HUES48 (cell line): Measurements from ENCODE around the gene RARRES1.

Source experiments
- H3K27ac ChIP-seq: one replicate; pipeline ENCODE4 v1.7.0; 2013; ENCODE audit warnings: low read depth, low read length, inconsistent platforms
- H3K27me3 ChIP-seq: 2 replicates; pipeline ENCODE4 v1.6.1; 2013; ENCODE audit warnings: mild to moderate bottlenecking, low read length; ENCODE audit not compliant: control insufficient read depth, insufficient read depth
- H3K36me3 ChIP-seq: 2 replicates; pipeline ENCODE4 v1.6.1; 2013; ENCODE audit warnings: low read length; ENCODE audit not compliant: control insufficient read depth, insufficient read depth
- H3K4me1 ChIP-seq: 2 replicates; pipeline ENCODE4 v1.6.1; 2013; ENCODE audit warnings: mild to moderate bottlenecking, low read length; ENCODE audit not compliant: control insufficient read depth, insufficient read depth
- H3K4me3 ChIP-seq: 2 replicates; pipeline ENCODE4 v1.5.1; 2013; ENCODE audit warnings: mild to moderate bottlenecking, low read depth, low read length
- H3K9ac ChIP-seq: 2 replicates; pipeline ENCODE4 v1.6.1; 2013; ENCODE audit warnings: mild to moderate bottlenecking, low read depth, low read length, moderate library complexity
- H3K9me3 ChIP-seq: 2 replicates; pipeline ENCODE4 v1.6.1; 2013; ENCODE audit warnings: low read length; ENCODE audit not compliant: control insufficient read depth, insufficient read depth

The RARRES1 gene

DNA sequence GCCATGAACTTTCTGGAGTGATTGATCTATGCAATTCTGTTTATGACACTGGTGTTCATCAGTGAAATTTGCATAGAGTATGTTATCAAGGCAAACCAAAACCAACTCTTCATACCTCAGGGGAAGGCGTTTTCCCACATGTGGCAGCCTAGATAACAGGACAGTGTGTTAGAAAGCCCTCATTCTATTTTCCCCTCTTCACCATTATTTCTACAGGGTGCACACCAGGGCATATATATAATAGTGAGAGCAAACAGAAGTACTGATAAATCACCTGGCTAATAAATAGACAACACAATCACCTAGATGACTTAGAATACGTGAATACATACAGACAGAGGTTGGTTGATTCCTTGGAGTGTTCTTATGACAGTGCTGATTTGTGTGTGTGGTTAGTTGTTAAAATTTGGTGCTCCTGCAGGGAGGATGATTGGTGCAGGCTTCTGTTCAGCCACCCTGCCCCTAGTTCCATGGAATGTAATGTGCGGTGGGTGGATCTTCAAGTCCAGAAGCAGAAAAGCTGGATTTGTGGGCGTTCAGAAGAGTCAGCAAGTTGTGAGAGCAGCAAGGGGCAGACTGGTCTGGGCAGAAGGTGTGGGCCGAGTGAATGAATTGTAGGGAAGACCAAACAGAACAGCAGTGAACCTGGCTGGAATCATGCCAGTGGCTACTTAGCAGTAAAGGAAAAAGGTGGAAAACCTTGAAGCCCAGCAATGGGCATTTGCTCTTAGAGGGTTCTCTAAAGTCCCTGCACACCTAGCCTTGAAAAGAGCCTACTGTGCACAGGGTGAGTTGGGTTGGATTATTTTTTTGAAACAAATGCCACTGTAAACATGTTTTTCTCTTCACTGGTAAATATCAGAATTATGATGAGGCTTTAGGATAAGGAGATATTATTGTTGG is 11.7 kb upstream of the RARRES1 start:
- H3K36me3 ChIP-seq: no peaks in the 10 kb centered on the region
- no peak overlapping the region for H3K4me3 ChIP-seq
- H3K9me3 ChIP-seq: no peaks in the 10 kb centered on the region
- H3K27me3 ChIP-seq: no peaks in the 10 kb centered on the region
- no peak overlapping the region for H3K27ac ChIP-seq
- no peak overlapping the region for H3K9ac ChIP-seq
- H3K4me1 ChIP-seq: no peaks in the 10 kb centered on the region

DNA sequence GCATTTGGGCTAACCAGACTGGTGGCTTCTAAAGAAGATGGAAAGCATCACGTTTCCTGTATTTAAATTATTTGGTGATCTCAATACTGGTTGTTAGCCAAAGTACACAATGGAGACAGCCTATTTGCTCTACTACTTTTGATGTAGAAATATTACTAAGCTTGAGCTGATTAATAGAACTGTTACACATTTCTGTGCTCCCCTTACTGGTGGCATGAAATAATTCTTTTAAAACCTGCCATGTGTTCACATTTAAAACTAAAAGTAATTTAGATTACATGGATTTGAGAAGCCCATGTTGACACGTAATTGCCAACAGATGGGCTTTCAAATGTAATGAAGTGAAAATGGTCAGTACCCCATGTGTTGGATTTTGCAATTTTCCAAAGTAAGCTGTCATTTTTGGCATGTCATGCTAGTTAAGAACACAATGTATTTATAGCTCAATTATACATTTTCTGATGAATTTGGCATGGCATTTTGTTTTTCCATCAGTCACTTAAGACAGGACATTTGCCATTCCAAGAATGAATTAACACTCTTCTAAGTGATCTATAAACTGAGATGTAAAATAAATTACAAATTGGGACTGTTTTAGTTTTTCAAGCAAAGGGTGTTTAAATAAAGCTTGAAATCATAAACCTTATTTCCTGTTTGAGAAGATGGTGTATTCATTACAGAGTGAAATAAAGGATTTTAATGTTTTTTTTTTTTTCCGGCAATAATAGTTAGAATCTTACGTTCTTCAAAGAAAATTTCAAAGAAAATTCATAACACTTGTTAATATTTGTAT is 10.8 kb upstream of the RARRES1 start:
- H3K36me3 ChIP-seq: no peaks in the 10 kb centered on the region

DNA sequence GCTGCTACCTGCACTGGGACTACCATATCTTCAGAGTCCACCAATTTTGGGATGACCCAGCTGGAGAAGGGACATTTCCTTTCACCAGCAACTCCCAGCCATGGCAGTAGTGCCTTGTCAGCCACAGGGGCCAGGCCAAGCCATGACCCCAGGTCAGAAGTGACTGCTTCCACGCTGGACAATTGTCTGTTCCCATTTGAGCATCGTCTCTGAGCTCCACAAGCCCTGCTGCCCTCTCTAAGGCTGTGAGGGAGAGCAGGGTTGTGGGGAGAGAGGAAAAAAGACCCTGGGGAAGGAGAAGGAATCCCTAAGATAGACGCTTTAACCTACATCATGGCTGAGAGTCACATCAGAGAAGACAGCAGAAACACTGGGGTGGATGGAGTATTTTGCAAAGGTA is 7.4 kb upstream of the RARRES1 start:
- no peaks in the 10 kb centered on the region for H3K4me1 ChIP-seq
- no peak overlapping the region for H3K9ac ChIP-seq
- H3K4me3 ChIP-seq: no peak overlapping the region
- no peaks in the 10 kb centered on the region for H3K9me3 ChIP-seq
- no peaks in the 10 kb centered on the region for H3K27me3 ChIP-seq
- H3K27ac ChIP-seq: no peak overlapping the region
- no peaks in the 10 kb centered on the region for H3K36me3 ChIP-seq

More for the DNA sequence above, 10.8 kb upstream of the RARRES1 start:
- no peak overlapping the region for H3K27ac ChIP-seq
- H3K4me1 ChIP-seq: no peaks in the 10 kb centered on the region
- H3K9ac ChIP-seq: no peak overlapping the region
- H3K4me3 ChIP-seq: no peak overlapping the region
- no peaks in the 10 kb centered on the region for H3K27me3 ChIP-seq
- no peaks in the 10 kb centered on the region for H3K9me3 ChIP-seq

DNA sequence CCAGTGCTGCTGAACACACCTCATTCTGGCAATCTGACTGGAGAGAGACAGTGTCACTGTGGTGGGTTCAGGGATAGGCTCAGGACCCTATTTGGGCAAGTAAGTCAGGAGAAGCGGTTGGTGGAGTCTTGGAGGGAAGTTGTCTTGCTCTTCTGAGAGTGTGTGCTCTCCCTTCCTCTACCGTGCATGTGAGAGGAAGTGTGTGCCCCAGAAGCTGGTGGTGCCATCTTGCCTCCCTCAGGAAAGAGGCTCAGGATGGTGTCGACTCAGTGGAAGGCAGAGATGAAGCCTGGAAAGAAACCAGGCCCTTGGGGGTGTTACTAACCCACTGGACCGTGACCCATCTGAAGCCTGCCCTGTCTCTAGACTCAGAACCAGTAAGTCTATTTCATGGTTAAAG is 6.8 kb upstream of the RARRES1 start:
- Histone ChIP-seq H3K36me3 (no peaks in the 10 kb centered on the region), H3K9ac (no peak overlapping the region), H3K4me1 (no peaks in the 10 kb centered on the region), H3K9me3 (no peaks in the 10 kb centered on the region), H3K4me3 (no peak overlapping the region), H3K27ac (no peak overlapping the region), H3K27me3 (no peaks in the 10 kb centered on the region)

DNA sequence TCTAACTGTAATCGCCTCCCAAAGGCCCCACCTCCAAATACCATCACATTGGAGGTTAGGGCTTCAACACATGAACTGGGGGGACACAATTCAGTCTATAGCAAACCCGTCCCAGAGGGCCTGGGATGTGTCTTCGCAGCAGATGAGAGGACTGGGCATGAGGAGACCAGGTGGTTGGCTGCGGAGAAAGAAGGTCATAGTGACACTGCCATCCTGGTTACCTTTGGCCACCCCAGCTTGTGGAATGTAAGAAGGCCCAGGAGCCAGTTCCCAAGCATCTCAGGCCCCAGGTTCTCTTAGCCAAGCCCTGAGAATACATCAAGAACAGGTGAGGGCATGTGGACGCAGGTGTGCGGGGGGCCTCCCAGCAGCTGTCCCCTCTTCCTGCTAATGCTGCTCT is 6.4 kb upstream of the RARRES1 start:
- Histone ChIP-seq H3K9me3 (no peaks in the 10 kb centered on the region), H3K4me1 (no peaks in the 10 kb centered on the region), H3K27me3 (no peaks in the 10 kb centered on the region; the same call in 1 of the 2 replicates), H3K4me3 (no peak overlapping the region), H3K36me3 (no peaks in the 10 kb centered on the region), H3K9ac (no peak overlapping the region), H3K27ac (no peak overlapping the region)

DNA sequence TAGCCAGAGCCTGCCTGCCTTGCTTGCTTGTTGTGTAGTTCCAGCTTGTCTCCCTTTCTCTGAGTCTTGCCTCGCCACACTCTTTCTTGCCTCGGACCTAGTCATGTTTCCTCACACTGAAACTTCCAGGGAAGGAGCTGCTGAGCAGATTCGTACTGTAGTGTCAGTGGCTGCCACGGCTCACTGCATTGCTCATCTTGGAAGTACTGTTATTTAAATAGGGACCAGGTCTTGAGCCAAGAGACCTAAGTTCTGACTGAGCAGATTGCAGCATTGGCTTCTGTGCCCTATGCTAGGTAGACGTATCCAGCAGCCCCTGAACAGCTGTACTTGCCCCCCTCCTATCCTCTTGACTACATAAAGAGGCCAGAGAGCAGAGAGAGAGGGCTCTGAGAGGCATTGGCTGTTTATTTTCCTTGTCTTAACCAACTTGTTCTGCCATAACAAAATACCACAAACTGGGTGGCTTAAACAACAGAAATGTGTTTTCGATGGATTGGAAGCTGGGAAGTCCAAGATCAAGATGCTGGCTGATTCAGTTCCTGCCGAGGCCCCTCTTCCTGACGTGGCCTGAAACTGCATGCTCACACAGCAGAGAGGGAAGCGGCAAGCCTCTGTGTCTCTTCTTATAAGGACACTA is 5.8 kb upstream of the RARRES1 start:
- Histone ChIP-seq H3K4me1 (no peaks in the 10 kb centered on the region), H3K9ac (no peak overlapping the region), H3K4me3 (no peak overlapping the region), H3K9me3 (no peaks in the 10 kb centered on the region), H3K27ac (no peak overlapping the region), H3K27me3 (peaks cover under 1% of the 10 kb centered on the region; the same call in 1 of the 2 replicates), H3K36me3 (no peaks in the 10 kb centered on the region)

DNA sequence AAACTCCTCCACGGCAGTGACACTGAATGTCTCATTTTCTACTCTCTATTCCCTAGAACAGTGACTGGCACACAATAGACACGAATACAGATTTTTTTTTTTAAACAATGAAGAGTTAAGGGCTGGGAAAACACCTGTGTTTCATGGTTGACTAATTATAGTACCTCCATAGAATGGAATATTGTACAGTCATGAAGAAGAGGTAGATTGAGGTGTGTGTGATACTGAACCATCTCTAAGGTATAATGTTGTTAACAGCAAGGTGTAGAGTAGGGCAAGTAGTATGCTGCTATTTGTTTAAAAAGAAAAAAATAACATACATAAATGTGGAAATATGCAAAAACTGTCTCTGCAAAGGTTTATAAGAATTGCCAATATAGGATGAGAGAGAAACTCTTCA is 5.2 kb upstream of the RARRES1 start:
- no peak overlapping the region for H3K27ac ChIP-seq
- H3K36me3 ChIP-seq: no peaks in the 10 kb centered on the region
- peaks cover 6% of the 10 kb centered on the region for H3K27me3 ChIP-seq
- H3K4me3 ChIP-seq: no peak overlapping the region
- no peaks in the 10 kb centered on the region for H3K4me1 ChIP-seq
- H3K9me3 ChIP-seq: no peaks in the 10 kb centered on the region
- H3K9ac ChIP-seq: no peak overlapping the region

DNA sequence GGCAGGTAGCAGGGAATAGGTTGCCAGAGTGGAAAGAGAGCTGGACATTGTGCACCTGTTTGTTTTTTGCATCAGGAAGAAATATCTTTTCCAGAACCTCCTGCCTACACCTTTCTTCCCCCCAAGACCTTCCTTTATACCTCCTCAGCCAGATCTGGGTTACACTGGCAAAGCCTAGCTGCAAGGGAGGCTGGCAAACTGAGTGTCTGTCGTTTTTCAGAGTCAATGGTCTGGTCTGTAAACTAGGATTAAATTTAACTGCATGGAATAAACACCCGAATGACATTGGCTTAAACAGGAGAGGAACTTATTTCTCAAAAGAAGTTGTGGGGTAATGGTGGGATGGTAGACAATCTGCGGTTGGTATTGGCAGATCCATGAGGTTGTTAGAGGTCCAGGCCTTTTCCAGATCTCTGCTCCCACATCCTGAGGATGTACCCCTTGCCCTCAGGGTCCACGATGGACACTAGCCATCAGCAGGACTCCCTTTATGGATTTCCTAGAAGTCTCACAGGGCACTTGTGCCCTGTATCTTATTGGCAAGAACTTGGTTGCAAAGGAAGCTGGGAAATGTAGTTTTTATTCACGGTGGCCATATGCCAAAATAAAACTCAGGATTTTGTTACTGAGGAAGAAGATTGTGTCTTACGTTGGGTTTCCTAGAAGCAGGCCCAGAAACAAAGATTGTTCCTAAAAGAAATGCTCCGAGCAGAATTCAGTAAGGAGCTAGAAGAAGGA is 3.2 kb upstream of the RARRES1 start:
- Histone ChIP-seq H3K4me3 (no peak overlapping the region), H3K9ac (no peak overlapping the region), H3K27ac (no peak overlapping the region), H3K9me3 (no peaks in the 10 kb centered on the region), H3K36me3 (no peaks in the 10 kb centered on the region), H3K27me3 (peaks cover 22% of the 10 kb centered on the region), H3K4me1 (peaks cover 5% of the 10 kb centered on the region; the same call in 1 of the 2 replicates)

DNA sequence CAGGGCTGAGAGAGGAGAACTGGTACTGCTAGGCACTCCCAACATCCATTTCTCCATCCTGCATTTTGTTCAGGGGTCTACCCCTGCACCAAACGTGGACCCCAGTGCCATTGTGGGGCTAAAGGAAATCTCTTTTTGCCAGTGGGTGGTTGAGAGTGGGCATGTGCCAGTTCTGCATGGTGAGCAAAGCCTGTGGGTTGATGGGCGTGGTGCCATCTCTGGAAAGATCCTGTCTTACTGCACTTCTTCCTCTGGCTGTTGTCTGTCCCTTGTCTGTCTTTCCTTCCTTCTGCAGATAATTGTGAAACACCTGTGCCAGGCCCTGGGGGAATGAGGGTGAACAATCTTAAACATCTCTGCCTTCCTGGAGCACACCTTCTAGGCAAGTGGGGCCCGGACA is 1.4 kb upstream of the RARRES1 start:
- Histone ChIP-seq H3K27me3 (peaks cover 22% of the 10 kb centered on the region), H3K4me3 (no peak overlapping the region), H3K9ac (no peak overlapping the region), H3K36me3 (no peaks in the 10 kb centered on the region), H3K27ac (no peak overlapping the region), H3K9me3 (no peaks in the 10 kb centered on the region), H3K4me1 (peaks cover 5% of the 10 kb centered on the region; the same call in 1 of the 2 replicates)

DNA sequence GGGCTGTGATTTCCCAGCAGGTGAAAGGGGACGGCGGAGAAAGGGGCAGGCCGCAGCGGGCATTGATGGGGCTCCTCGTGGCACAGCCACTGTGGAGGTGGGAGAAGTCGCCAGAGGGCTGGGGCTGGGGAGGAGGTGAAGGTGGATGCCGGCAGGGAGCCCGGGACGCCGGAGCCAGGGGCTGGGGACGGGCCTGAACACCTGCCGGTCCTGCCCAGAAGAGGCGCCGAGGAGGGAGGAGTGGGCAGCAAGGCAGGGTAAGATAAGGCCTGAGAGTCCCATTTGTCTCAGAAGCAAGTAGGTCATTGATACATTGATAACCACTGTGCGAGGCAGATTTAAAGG is 571 bp upstream of the RARRES1 start:
- H3K9ac ChIP-seq: no peak overlapping the region
- H3K4me3 ChIP-seq: peak overlapping the region; percentile 62
- no peaks in the 10 kb centered on the region for H3K36me3 ChIP-seq
- no peaks in the 10 kb centered on the region for H3K9me3 ChIP-seq
- H3K27me3 ChIP-seq: peaks cover 22% of the 10 kb centered on the region
- no peak overlapping the region for H3K27ac ChIP-seq
- peaks cover 5% of the 10 kb centered on the region; the same call in 1 of the 2 replicates for H3K4me1 ChIP-seq
